HepG2 (cell line): ENCODE measurements around the gene SIGLEC10. TPM values are rescaled to one million over a fixed set of nuclear protein-coding genes. Genes with fewer than 3 reads are reported as not detected.

Experiments used
- BCLAF1 ChIP-seq: fragments of 450-650 bp; IDR thresholded peaks from 2 replicates; pipeline ENCODE4 v1.6.1; 2017; ENCODE audit warnings: mild to moderate bottlenecking
- HIVEP1 ChIP-seq: sonication (generic); formaldehyde crosslinking; IDR thresholded peaks from 2 replicates; pipeline ENCODE4 v1.4.0; 2020; ENCODE audit warnings: mild to moderate bottlenecking, missing genetic modification reagents
- HNRNPK ChIP-seq: fragments of 200-400 bp; formaldehyde crosslinking; IDR thresholded peaks from 2 replicates; pipeline ENCODE4 v1.6.1; 2018; ENCODE audit warnings: low read length, low read depth, moderate library complexity, mild to moderate bottlenecking; ENCODE audit not compliant: poor library complexity, severe bottlenecking
- JUNB ChIP-seq: sonication (generic); formaldehyde crosslinking; IDR thresholded peaks from 2 replicates; pipeline ENCODE4 v1.8.0; 2022; ENCODE audit warnings: missing genetic modification reagents, mild to moderate bottlenecking, borderline replicate concordance
- KDM6A ChIP-seq: IDR thresholded peaks from 2 replicates; pipeline ENCODE4 v1.6.1; 2016; ENCODE audit warnings: low read depth
- MEIS2 ChIP-seq: sonication (generic); formaldehyde crosslinking; IDR thresholded peaks from 2 replicates; pipeline ENCODE4 v1.9.0; 2021; ENCODE audit warnings: mild to moderate bottlenecking, missing genetic modification reagents
- PRPF4 ChIP-seq: fragments of 200-400 bp; formaldehyde crosslinking; IDR thresholded peaks from 2 replicates; pipeline ENCODE4 v1.6.1; 2016; ENCODE audit warnings: low read length, low read depth; ENCODE audit not compliant: poor library complexity, severe bottlenecking
- TBL1XR1 ChIP-seq: fragments of 150-350 bp; IDR thresholded peaks from 2 replicates; pipeline ENCODE4 v1.6.1; 2014; ENCODE audit warnings: borderline replicate concordance, low read length; ENCODE audit not compliant: partially characterized antibody
- TFDP2 ChIP-seq: sonication (generic); formaldehyde crosslinking; IDR thresholded peaks from 2 replicates; pipeline ENCODE4 v1.4.0; 2020; ENCODE audit warnings: missing genetic modification reagents
- ZHX1 ChIP-seq: sonication (generic); formaldehyde crosslinking; IDR thresholded peaks from 2 replicates; pipeline ENCODE4 v1.8.1; 2022; ENCODE audit warnings: low read depth, mild to moderate bottlenecking, missing genetic modification reagents
- ZNF572 ChIP-seq: sonication (generic); formaldehyde crosslinking; IDR thresholded peaks from 2 replicates; pipeline ENCODE4 v1.5.1; 2020; ENCODE audit warnings: mild to moderate bottlenecking, missing genetic modification reagents
- polyA plus RNA-seq, 8 experiments: library from polyadenylated mRNA; depleted of rRNA in 3 of 8; stranded (reverse) in 7 of 8; unstranded in 1 of 8; fragments of >200 nt; fragmentation: Illumina TruSeq in 4 of 8; extraction: Trizol in 4 of 8; gene quantifications; 2 replicates each; pipeline versions ENCODE4 v1.2.1 to v1.2.3, GENCODE V29; 2011 to 2016; ENCODE audit warnings: low read depth in 4 of 8, missing spikeins in 1 of 8, mixed read lengths in 1 of 8; ENCODE audit not compliant: insufficient read depth in 1 of 8
- total RNA-seq, 5 experiments: library from RNA; depleted of rRNA; stranded (reverse); fragments of >200 nt; fragmentation: Illumina TruSeq; extraction: Trizol; gene quantifications; 2 replicates each; pipeline ENCODE4 v1.2.3, GENCODE V29; 2016; ENCODE audit warnings: low read depth in 1 of 5
- TF ChIP-seq, protein P1 (sequence below): sonication (generic); formaldehyde crosslinking; conservative IDR thresholded peaks from 2 replicates; pipeline ENCODE4 v1.4.0; 2020; ENCODE audit warnings: mild to moderate bottlenecking, missing genetic modification reagents, moderate library complexity
- TF ChIP-seq, protein P2 (sequence below): sonication (generic); formaldehyde crosslinking; IDR thresholded peaks from 2 replicates; pipeline ENCODE4 v1.4.0; 2020; ENCODE audit warnings: missing genetic modification reagents
- TF ChIP-seq, protein P3 (sequence below): sonication (generic); formaldehyde crosslinking; IDR thresholded peaks from 2 replicates; pipeline ENCODE4 v1.5.0; 2020; ENCODE audit warnings: mild to moderate bottlenecking, missing genetic modification reagents

The SIGLEC10 gene
- total and polyA plus RNA-seq, 2 of the 13 experiments (the other 11 are each of a cell fraction or from before 2014, with no cell fraction given), result not detected

GRCh38 chr19:51422053-51422448 is 4.6 kb upstream of the SIGLEC10 start (continued):
- TF ChIP-seq, protein P1, sequence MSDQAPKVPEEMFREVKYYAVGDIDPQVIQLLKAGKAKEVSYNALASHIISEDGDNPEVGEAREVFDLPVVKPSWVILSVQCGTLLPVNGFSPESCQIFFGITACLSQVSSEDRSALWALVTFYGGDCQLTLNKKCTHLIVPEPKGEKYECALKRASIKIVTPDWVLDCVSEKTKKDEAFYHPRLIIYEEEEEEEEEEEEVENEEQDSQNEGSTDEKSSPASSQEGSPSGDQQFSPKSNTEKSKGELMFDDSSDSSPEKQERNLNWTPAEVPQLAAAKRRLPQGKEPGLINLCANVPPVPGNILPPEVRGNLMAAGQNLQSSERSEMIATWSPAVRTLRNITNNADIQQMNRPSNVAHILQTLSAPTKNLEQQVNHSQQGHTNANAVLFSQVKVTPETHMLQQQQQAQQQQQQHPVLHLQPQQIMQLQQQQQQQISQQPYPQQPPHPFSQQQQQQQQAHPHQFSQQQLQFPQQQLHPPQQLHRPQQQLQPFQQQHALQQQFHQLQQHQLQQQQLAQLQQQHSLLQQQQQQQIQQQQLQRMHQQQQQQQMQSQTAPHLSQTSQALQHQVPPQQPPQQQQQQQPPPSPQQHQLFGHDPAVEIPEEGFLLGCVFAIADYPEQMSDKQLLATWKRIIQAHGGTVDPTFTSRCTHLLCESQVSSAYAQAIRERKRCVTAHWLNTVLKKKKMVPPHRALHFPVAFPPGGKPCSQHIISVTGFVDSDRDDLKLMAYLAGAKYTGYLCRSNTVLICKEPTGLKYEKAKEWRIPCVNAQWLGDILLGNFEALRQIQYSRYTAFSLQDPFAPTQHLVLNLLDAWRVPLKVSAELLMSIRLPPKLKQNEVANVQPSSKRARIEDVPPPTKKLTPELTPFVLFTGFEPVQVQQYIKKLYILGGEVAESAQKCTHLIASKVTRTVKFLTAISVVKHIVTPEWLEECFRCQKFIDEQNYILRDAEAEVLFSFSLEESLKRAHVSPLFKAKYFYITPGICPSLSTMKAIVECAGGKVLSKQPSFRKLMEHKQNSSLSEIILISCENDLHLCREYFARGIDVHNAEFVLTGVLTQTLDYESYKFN, result peak; percentile 45; the same call in 1 of the 2 replicates
- TF ChIP-seq, protein P2, sequence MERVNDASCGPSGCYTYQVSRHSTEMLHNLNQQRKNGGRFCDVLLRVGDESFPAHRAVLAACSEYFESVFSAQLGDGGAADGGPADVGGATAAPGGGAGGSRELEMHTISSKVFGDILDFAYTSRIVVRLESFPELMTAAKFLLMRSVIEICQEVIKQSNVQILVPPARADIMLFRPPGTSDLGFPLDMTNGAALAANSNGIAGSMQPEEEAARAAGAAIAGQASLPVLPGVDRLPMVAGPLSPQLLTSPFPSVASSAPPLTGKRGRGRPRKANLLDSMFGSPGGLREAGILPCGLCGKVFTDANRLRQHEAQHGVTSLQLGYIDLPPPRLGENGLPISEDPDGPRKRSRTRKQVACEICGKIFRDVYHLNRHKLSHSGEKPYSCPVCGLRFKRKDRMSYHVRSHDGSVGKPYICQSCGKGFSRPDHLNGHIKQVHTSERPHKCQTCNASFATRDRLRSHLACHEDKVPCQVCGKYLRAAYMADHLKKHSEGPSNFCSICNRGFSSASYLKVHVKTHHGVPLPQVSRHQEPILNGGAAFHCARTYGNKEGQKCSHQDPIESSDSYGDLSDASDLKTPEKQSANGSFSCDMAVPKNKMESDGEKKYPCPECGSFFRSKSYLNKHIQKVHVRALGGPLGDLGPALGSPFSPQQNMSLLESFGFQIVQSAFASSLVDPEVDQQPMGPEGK (CRISPR knock-in tag), result peak; percentile 62; the same call in 1 of the 2 replicates
- TF ChIP-seq, protein P3, sequence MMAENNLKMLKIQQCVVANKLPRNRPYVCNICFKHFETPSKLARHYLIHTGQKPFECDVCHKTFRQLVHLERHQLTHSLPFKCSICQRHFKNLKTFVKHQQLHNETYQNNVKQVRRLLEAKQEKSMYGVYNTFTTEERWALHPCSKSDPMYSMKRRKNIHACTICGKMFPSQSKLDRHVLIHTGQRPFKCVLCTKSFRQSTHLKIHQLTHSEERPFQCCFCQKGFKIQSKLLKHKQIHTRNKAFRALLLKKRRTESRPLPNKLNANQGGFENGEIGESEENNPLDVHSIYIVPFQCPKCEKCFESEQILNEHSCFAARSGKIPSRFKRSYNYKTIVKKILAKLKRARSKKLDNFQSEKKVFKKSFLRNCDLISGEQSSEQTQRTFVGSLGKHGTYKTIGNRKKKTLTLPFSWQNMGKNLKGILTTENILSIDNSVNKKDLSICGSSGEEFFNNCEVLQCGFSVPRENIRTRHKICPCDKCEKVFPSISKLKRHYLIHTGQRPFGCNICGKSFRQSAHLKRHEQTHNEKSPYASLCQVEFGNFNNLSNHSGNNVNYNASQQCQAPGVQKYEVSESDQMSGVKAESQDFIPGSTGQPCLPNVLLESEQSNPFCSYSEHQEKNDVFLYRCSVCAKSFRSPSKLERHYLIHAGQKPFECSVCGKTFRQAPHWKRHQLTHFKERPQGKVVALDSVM (CRISPR knock-in tag), result peak; percentile 70
- TF ChIP-seq PRPF4 (no peak), TBL1XR1 (no peak), KDM6A (CRISPR knock-in tag) (no peak), TFDP2 (peak; percentile 67), MEIS2 (CRISPR knock-in tag) (peak; percentile 98), BCLAF1 (no peak), JUNB (CRISPR knock-in tag) (no peak), ZNF572 (CRISPR knock-in tag) (no peak), ZHX1 (peak; percentile 95), HIVEP1 (CRISPR knock-in tag) (peak; percentile 84), HNRNPK (no peak)
